ENCODE measurements around the gene UNC50. TPM values are rescaled to one million over a fixed set of nuclear protein-coding genes. Genes with fewer than 3 reads are reported as not detected.

Gene UNC50
- total RNA-seq, 4 donors from 2014 or later: 18.3 to 49.4 (median 36.3) TPM

DNA sequence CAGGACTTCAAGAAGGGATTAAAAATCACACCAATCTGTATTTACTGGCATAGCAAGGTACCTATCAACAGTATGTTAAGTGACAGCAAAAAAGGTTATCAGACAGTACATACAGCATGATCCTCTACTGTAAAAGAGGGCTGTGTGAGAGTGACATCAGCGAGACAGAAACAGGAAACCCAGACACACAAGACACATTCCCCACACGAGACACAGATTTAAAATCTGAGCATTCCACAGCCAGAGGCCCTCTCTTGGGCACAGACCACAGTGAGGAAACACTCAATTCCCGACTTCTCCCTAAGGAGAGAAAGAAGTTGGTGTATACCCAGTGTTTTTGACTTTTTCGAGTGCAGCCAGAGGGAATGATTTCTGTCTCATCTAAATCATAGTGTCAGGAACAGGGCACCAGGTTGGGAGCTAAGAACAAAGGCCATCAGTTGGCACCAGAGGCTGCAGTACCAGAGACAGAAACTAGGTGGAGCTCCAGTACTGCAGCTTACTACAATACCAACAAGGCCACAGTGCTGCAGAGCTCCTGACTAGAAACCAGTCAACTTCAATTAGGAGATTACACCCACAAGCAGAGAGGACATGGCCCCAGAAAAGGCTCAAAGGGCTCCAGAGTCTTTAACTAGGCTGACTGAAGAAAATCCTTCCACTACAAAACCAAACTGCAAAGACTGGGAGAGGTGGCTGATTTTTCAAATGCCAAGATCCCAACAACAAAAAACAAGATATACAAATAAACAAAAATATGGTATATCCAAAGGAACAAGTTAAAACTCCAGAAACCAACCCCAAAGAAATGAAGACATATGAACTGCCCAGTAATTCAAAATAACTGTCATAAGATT, 41.0 kb downstream of the UNC50 start:
- no peak for TF ChIP-seq POLR2A (IDR thresholded peaks at IDR 0.05)
- peak; percentile 98 to 99 (median 98) for TF ChIP-seq CTCF (IDR thresholded peaks at IDR 0.05)
- Histone ChIP-seq H3K9me3 (no peaks in the 10 kb centered on the region), H3K4me3 (no peak overlapping the region), H3K27ac (peak overlapping the region in 1 of 4 donors; percentile 11), H3K4me1 (peaks cover 0 to 6% (median 0%) of the 10 kb centered on the region in 3 donors), H3K27me3 (no peaks in the 10 kb centered on the region), H3K36me3 (peaks cover 0 to 8% (median 0%) of the 10 kb centered on the region in 3 donors)
- 20 to 23% methylated on average over 4 of the region's 4 CpGs for WGBS, 2 donors
- peak; percentile 19 for DNase-seq
- intact Hi-C loops (cut with DNase I): no loop called here

- intact Hi-C loops (cut with DNase I): loop anchor here (5.0 kb wide), 2 partner anchors 187 to 417 kb away; no protein-coding TSS in a partner anchor
- Histone ChIP-seq H3K4me1 (peaks cover 0 to 6% (median 0%) of the 10 kb centered on the region in 3 donors), H3K4me3 (no peak overlapping the region), H3K9me3 (no peaks in the 10 kb centered on the region), H3K36me3 (peaks cover 0 to 8% (median 0%) of the 10 kb centered on the region in 3 donors), H3K27ac (peak overlapping the region in 1 of 4 donors; percentile 11), H3K27me3 (no peaks in the 10 kb centered on the region)
- TF ChIP-seq POLR2A (IDR thresholded peaks at IDR 0.05) (no peak), CTCF (IDR thresholded peaks at IDR 0.05) (no peak)
- no peak for DNase-seq
- WGBS, 2 donors: 92 to 94% methylated on average over 1 of the region's 1 CpG
Observed at GRCh38 chr2:98649992-98650375, 41.6 kb downstream of the UNC50 start.

DNA sequence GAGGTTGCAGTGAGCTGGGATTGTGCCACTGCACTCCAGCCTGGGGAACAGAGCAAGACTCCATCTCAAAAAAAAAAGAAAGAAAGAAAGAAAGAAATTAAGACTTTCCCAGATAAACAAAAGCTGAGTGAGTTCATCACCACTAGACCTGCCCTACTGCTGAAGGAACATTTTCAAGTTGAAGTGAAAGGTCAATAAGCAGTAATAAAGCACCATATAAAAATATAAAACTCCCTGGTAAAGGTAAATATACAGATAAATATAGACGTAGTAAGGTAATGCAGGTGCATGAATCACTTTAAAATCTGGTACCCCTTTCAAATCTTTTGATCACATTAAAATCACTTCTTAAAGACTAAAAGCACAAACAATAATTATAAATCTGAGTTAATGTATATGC, 42.6 kb downstream of the UNC50 start:
- 74 to 91% methylated on average over 1 of the region's 1 CpG for WGBS, 2 donors
- DNase-seq: no peak
- no peaks in the 10 kb centered on the region for H3K9me3 ChIP-seq
- peaks cover 0 to 8% (median 0%) of the 10 kb centered on the region in 3 donors for H3K36me3 ChIP-seq
- peaks cover 0 to 6% (median 0%) of the 10 kb centered on the region in 3 donors for H3K4me1 ChIP-seq
- H3K4me3 ChIP-seq: no peak overlapping the region
- TF ChIP-seq CTCF (IDR thresholded peaks at IDR 0.05) (no peak), POLR2A (IDR thresholded peaks at IDR 0.05) (no peak)
- intact Hi-C loops (cut with DNase I): loop anchor here (5.0 kb wide), 2 partner anchors 186 to 416 kb away; no protein-coding TSS in a partner anchor
- H3K27ac ChIP-seq: no peak overlapping the region
- no peaks in the 10 kb centered on the region for H3K27me3 ChIP-seq

GRCh38 chr2:98654699-98655495, 46.5 kb downstream of the UNC50 start:
- Histone ChIP-seq H3K4me3 (no peak overlapping the region), H3K27me3 (no peaks in the 10 kb centered on the region), H3K4me1 (peaks cover 0 to under 1% (median 0%) of the 10 kb centered on the region in 3 donors), H3K27ac (peak overlapping the region in 1 of 4 donors; percentile 14), H3K36me3 (no peaks in the 10 kb centered on the region), H3K9me3 (no peaks in the 10 kb centered on the region)
- intact Hi-C loops (cut with DNase I): loop anchor here (5.0 kb wide), 2 partner anchors 182 to 412 kb away; no protein-coding TSS in a partner anchor
- TF ChIP-seq POLR2A (IDR thresholded peaks at IDR 0.05) (no peak), CTCF (IDR thresholded peaks at IDR 0.05) (no peak)
- no peak for DNase-seq
- 81 to 82% methylated on average over 3 of the region's 3 CpGs for WGBS, 2 donors
